H9 (cell line): ENCODE results near the gene CNIH2. TPM values are rescaled to one million over a fixed set of nuclear protein-coding genes. Genes with fewer than 3 reads are reported as not detected.

Experiments used
- DNase-seq: peaks from one replicate; pipeline ENCODE4 v3.0.0-alpha.2; 2017
- H2AFZ ChIP-seq: one replicate; pipeline ENCODE4 v1.6.1; 2013; ENCODE audit warnings: mild to moderate bottlenecking, low read length, control low read depth, moderate library complexity
- H2AK5ac ChIP-seq: 2 replicates; pipeline ENCODE4 v1.6.1; 2013; ENCODE audit warnings: low read length, control low read depth, mixed read lengths; ENCODE audit not compliant: insufficient read length
- H2BK120ac ChIP-seq: one replicate; pipeline ENCODE4 v1.6.1; 2013; ENCODE audit warnings: low read depth, mild to moderate bottlenecking, low read length, control low read depth, inconsistent platforms; ENCODE audit not compliant: poor library complexity, severe bottlenecking
- H2BK12ac ChIP-seq: 2 replicates; pipeline ENCODE4 v1.6.1; 2013; ENCODE audit warnings: low read length, control low read depth, mixed read lengths, low read depth; ENCODE audit not compliant: insufficient read length
- H2BK15ac ChIP-seq: 2 replicates; pipeline ENCODE4 v1.6.1; 2013; ENCODE audit warnings: low read depth, low read length, control low read depth
- H2BK20ac ChIP-seq: one replicate; pipeline ENCODE4 v1.6.1; 2013; ENCODE audit warnings: low read depth, mild to moderate bottlenecking, low read length, control low read depth, inconsistent platforms; ENCODE audit not compliant: poor library complexity, severe bottlenecking
- H2BK5ac ChIP-seq: 2 replicates; pipeline ENCODE4 v1.6.1; 2013; ENCODE audit warnings: low read length, control low read depth, mixed read lengths; ENCODE audit not compliant: insufficient read length
- H3K14ac ChIP-seq: 2 replicates; pipeline ENCODE4 v1.6.1; 2013; ENCODE audit warnings: low read length, control low read depth; ENCODE audit not compliant: insufficient read depth
- H3K18ac ChIP-seq: 2 replicates; pipeline ENCODE4 v1.6.1; 2013; ENCODE audit warnings: low read depth, mild to moderate bottlenecking, mixed read lengths, low read length, control low read depth; ENCODE audit not compliant: insufficient read length
- H3K23ac ChIP-seq: 2 replicates; pipeline ENCODE4 v1.6.1; 2013; ENCODE audit warnings: low read length, control low read depth, mixed read lengths, low read depth; ENCODE audit not compliant: insufficient read length
- H3K23me2 ChIP-seq: 2 replicates; pipeline ENCODE4 v1.6.1; 2013; ENCODE audit warnings: low read depth, mild to moderate bottlenecking, mixed read lengths, low read length, control low read depth; ENCODE audit not compliant: insufficient read length, poor library complexity, severe bottlenecking
- H3K27ac ChIP-seq: 2 replicates; pipeline ENCODE4 v1.5.1; 2013; ENCODE audit warnings: low read length, control low read depth, mixed read lengths, low read depth; ENCODE audit not compliant: insufficient read length
- H3K27me3 ChIP-seq: 2 replicates; pipeline ENCODE4 v1.6.1; 2013; ENCODE audit warnings: low read length, control low read depth, inconsistent platforms; ENCODE audit not compliant: insufficient read depth
- H3K4ac ChIP-seq: 2 replicates; pipeline ENCODE4 v1.6.1; 2013; ENCODE audit warnings: low read depth, mild to moderate bottlenecking, control low read depth, inconsistent platforms, low read length, moderate library complexity
- H3K4me1 ChIP-seq: 2 replicates; pipeline ENCODE4 v1.6.1; 2013; ENCODE audit warnings: low read length, control low read depth, inconsistent platforms; ENCODE audit not compliant: insufficient read depth
- H3K4me2 ChIP-seq: 2 replicates; pipeline ENCODE4 v1.6.1; 2013; ENCODE audit warnings: low read length, control low read depth, mixed read lengths; ENCODE audit not compliant: insufficient read length, insufficient read depth
- H3K56ac ChIP-seq: 2 replicates; pipeline ENCODE4 v1.6.1; 2013; ENCODE audit warnings: low read depth, mild to moderate bottlenecking, mixed read lengths, low read length, control low read depth; ENCODE audit not compliant: insufficient read length
- H3K79me1 ChIP-seq: 2 replicates; pipeline ENCODE4 v1.6.1; 2013; ENCODE audit warnings: low read depth, mild to moderate bottlenecking, moderate library complexity, low read length, control low read depth, inconsistent platforms; ENCODE audit not compliant: insufficient read depth, poor library complexity, severe bottlenecking
- H3K79me2 ChIP-seq: 2 replicates; pipeline ENCODE4 v1.6.1; 2013; ENCODE audit warnings: low read length, control low read depth, inconsistent platforms; ENCODE audit not compliant: insufficient read depth
- H3K9ac ChIP-seq: 2 replicates; pipeline ENCODE4 v1.6.1; 2013; ENCODE audit warnings: low read length, control low read depth, mixed read lengths; ENCODE audit not compliant: insufficient read length; ENCODE audit errors: extremely low read depth
- H3K9me3 ChIP-seq: one replicate; pipeline ENCODE4 v1.6.1; 2013; ENCODE audit warnings: low read depth, low read length, inconsistent platforms; ENCODE audit not compliant: control insufficient read depth
- H3T11ph ChIP-seq: one replicate; pipeline ENCODE4 v1.6.1; 2013; ENCODE audit warnings: mild to moderate bottlenecking, low read length, control low read depth, inconsistent platforms
- H4K20me1 ChIP-seq: one replicate; pipeline ENCODE4 v1.6.1; 2013; ENCODE audit not compliant: control insufficient read depth, insufficient read length, insufficient read depth
- H4K5ac ChIP-seq: 2 replicates; pipeline ENCODE4 v1.6.1; 2013; ENCODE audit warnings: low read depth, mild to moderate bottlenecking, mixed read lengths, low read length, control low read depth; ENCODE audit not compliant: insufficient read length
- H4K8ac ChIP-seq: replicated peaks from 2 replicates; pipeline ENCODE4 v1.6.1; 2013; ENCODE audit warnings: low read length, control low read depth, mixed read lengths, low read depth; ENCODE audit not compliant: insufficient read length
- H4K91ac ChIP-seq: 2 replicates; pipeline ENCODE4 v1.6.1; 2013; ENCODE audit warnings: low read depth, mild to moderate bottlenecking, moderate library complexity, mixed read lengths, low read length, control low read depth; ENCODE audit not compliant: insufficient read length
- H3K27ac Mint-ChIP-seq, 3 experiments: 2 replicates in 2 of 3; 3 replicates in 1 of 3; pipeline ENCODE4 v1.8.0; 2020 to 2021; ENCODE audit warnings: mixed read lengths in 3 of 3, mild to moderate bottlenecking in 1 of 3, moderate library complexity in 1 of 3
- H3K27me3 Mint-ChIP-seq: 2 replicates; pipeline ENCODE4 v1.8.0; 2021; ENCODE audit warnings: low read depth, mild to moderate bottlenecking, moderate library complexity, mixed read lengths
- H3K36me3 Mint-ChIP-seq, 3 experiments: 2 replicates in 2 of 3; 3 replicates in 1 of 3; pipeline ENCODE4 v1.8.0; 2020 to 2021; ENCODE audit warnings: low read depth in 3 of 3, mixed read lengths in 3 of 3; ENCODE audit not compliant: insufficient read depth in 1 of 3
- H3K4me1 Mint-ChIP-seq, 2 experiments: 2 replicates each; pipeline ENCODE4 v1.8.0; 2020; ENCODE audit warnings: mixed read lengths in 2 of 2
- H3K4me3 Mint-ChIP-seq, 2 experiments: 2 replicates in 1 of 2; 3 replicates in 1 of 2; pipeline ENCODE4 v1.8.0; 2020 to 2021; ENCODE audit warnings: mild to moderate bottlenecking in 2 of 2, mixed read lengths in 2 of 2, moderate library complexity in 1 of 2
- H3K9me3 Mint-ChIP-seq, 2 experiments: 2 replicates in 1 of 2; 3 replicates in 1 of 2; pipeline ENCODE4 v1.8.0; 2020; ENCODE audit warnings: mild to moderate bottlenecking in 2 of 2, mixed read lengths in 2 of 2, moderate library complexity in 1 of 2
- WGBS: extraction: QIAGEN DNeasy Blood & Tissue Kit; methylation state at CpG from one replicate; pipeline ENCODE4 v1.1.7; 2013; ENCODE audit warnings: missing lambda C conversion rate, low lambda C conversion rate, mixed read lengths; ENCODE audit not compliant: insufficient read length; ENCODE audit errors: extremely low coverage; 5-methylcytosine and 5-hydroxymethylcytosine counted together
- total RNA-seq: library from RNA; stranded (reverse); gene quantifications from 2 replicates; pipeline ENCODE4 v1.2.1, GENCODE V29; 2021
- TF ChIP-seq, protein P1 (sequence below): fragments of 200-600 bp; sonication (generic); conservative IDR thresholded peaks from 3 replicates; pipeline ENCODE4 v1.8.0; 2021; ENCODE audit warnings: antibody characterized with exemption, mild to moderate bottlenecking

CNIH2 gene
- total RNA-seq, 1 experiment from 2014 or later = 12.0 TPM

GRCh38 chr11:66288671-66289547 lies 10.9 kb downstream of the CNIH2 start, which contains the start of gene YIF1A:
Gene YIF1A (minus strand): TSS chr11:66289143. CDS start chr11:66288985, 158 bp downstream.
- Histone ChIP-seq H2BK15ac (no peak within 1 kb of the TSS), H4K8ac (no peak within 1 kb of the TSS), H3K18ac (no peak within 1 kb of the TSS), H3K4me2 (peak within 1 kb of the TSS; percentile 93), H3K27ac (no peak within 1 kb of the TSS), H4K5ac (no peak within 1 kb of the TSS), H3K23me2 (peaks cover 13% of the 10 kb centered on the region), H3K23ac (no peak within 1 kb of the TSS), H2BK20ac (no peak within 1 kb of the TSS), H3K79me1 (no peaks in the 10 kb centered on the region), H3K79me2 (peaks cover 1% of the 10 kb centered on the region; the same call in 1 of the 2 replicates), H3K9me3 (no peaks in the 10 kb centered on the region), H2AFZ (no peak within 1 kb of the TSS), H2AK5ac (no peak within 1 kb of the TSS), H3K14ac (peak within 1 kb of the TSS; percentile 83), H4K91ac (no peak within 1 kb of the TSS), H2BK12ac (no peak within 1 kb of the TSS), H3K27me3 (peaks cover 8% of the 10 kb centered on the region; the same call in 1 of the 2 replicates), H3K56ac (no peak within 1 kb of the TSS), H3K4me1 (peaks cover 6% of the 10 kb centered on the region), H4K20me1 (no peaks in the 10 kb centered on the region), H2BK5ac (no peak within 1 kb of the TSS), H3T11ph (no peak within 1 kb of the TSS), H3K4ac (no peak within 1 kb of the TSS), H2BK120ac (no peak within 1 kb of the TSS), H3K9ac (peak within 1 kb of the TSS; percentile 72)
- H3K4me1 Mint-ChIP-seq = peaks cover 18 to 23% of the 10 kb centered on the region in 2 experiments
- H3K36me3 Mint-ChIP-seq = peaks cover 2 to 9% (median 6%) of the 10 kb centered on the region in 3 experiments; a peak in 6 of 7 replicates
- peaks cover 37% of the 10 kb centered on the region for H3K27me3 Mint-ChIP-seq
- H3K4me3 Mint-ChIP-seq = peak within 1 kb of the TSS; percentile 86 to 91
- TF ChIP-seq, protein P1, sequence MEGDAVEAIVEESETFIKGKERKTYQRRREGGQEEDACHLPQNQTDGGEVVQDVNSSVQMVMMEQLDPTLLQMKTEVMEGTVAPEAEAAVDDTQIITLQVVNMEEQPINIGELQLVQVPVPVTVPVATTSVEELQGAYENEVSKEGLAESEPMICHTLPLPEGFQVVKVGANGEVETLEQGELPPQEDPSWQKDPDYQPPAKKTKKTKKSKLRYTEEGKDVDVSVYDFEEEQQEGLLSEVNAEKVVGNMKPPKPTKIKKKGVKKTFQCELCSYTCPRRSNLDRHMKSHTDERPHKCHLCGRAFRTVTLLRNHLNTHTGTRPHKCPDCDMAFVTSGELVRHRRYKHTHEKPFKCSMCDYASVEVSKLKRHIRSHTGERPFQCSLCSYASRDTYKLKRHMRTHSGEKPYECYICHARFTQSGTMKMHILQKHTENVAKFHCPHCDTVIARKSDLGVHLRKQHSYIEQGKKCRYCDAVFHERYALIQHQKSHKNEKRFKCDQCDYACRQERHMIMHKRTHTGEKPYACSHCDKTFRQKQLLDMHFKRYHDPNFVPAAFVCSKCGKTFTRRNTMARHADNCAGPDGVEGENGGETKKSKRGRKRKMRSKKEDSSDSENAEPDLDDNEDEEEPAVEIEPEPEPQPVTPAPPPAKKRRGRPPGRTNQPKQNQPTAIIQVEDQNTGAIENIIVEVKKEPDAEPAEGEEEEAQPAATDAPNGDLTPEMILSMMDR = no peak
- WGBS = no CpG with 5 or more reads among the region's 87 CpGs
- no peaks in the 10 kb centered on the region; a peak in 1 of 5 replicates for H3K9me3 Mint-ChIP-seq
- peak; percentile 100 for DNase-seq
- peak within 1 kb of the TSS; percentile 93 to 96 (median 95) for H3K27ac Mint-ChIP-seq
